SW480 (cell line): ENCODE measurements around the gene SPTBN1.

ENCODE experiments used
- DNase-seq: peaks from one replicate; pipeline ENCODE4 v3.0.0-alpha.2; 2016; ENCODE audit warnings: low spot score

SPTBN1 gene

DNA sequence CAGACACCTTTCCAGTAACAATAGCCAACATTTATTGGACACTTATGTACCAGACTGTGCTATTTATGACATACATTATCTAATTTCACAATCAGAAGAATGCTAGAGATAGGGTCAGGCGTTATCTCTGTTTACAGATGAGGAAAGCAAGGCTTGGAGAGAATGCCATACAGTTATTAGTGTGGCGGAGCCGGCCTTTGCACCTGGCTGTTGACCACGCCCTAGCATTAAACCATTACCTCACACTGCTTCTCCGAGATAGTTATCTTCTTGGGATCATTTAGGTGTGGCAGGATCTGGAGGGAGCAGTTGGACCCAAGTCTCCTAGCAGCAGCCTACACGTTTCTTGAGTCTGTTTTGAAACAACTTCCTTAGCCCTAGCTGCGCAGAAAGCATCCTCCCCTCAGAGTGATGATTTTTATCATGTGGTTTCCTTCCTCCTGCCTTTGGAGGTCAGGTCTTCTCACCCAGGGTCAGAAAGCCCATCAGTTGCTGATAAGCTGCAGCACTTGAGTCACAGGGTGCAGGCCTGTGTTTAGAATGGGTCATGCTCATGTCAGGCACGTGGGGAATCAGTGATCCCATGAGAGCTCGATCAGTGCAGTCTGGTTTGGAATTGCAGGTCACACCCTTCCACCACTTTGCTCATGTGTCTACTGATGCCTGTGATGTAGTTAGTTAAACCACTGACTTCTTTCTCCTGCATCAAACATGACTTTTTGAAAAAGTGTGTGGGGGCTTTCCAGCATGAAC lies 118.2 kb downstream of the SPTBN1 start:
- peak; percentile 76 for DNase-seq

DNA sequence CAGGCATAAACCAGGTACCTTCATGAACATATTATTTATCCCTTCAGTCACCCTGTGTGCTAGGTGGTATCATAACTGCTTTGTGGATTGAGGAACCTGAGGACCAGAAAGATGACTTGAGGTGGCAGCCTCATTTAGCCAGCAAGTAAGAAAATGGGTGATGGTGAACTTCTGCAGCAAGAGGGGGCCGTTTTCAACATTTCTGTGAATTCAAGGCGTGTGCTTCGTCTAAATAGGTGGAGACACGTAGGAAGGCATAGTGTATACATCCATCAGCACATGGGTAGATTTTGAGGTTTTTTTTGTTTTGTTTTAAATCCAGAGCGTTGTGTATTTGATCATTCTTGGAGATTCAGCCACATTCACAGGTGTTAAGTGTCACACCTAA lies 118.7 kb downstream of the SPTBN1 start:
- DNase-seq, result no peak

GRCh38 chr2:54575379-54575888 lies 119.3 kb downstream of the SPTBN1 start:
- DNase-seq, result no peak

DNA sequence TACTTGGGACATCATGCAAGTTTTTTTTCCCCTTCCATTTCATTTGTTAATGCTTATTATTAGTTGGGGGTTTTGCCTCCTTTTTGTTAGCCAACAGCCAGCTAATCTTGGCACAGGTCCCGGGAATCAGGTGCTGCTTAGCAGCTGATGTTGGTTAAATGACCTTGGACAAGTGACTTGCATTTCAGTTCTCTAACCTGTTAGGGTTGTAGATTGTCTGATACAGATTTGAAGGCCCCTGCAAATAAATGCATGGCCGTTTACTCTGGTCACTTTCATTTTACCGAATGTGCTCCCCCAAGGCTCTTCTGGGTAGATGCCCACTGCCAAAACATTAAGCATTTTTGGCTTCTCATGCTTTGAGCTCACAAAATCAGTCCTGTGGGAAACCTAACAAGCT lies 120.9 kb downstream of the SPTBN1 start:
- DNase-seq, result no peak

- no peak for DNase-seq
Measured at GRCh38 chr2:54577944-54578647, 122.0 kb downstream of the SPTBN1 start.

DNA sequence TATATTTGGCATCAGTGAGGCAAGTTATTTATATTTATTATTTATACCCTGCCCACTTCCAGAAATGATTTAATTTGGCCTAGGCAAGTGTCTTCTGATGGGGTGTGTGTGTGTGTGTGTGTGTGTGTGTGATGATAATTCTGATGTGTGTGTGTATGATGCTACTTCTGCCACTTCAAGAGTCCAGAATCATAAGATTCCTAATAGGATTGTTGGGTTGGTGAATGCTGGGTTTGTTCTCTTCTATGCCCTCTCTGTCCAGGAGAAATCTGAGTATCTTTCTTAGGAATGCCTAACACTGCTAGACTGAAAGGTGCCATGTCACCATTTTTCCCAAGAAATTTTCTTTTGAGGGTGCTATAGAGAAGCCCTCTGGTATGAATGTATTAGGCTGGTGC lies 122.5 kb downstream of the SPTBN1 start:
- DNase-seq, result no peak

DNA sequence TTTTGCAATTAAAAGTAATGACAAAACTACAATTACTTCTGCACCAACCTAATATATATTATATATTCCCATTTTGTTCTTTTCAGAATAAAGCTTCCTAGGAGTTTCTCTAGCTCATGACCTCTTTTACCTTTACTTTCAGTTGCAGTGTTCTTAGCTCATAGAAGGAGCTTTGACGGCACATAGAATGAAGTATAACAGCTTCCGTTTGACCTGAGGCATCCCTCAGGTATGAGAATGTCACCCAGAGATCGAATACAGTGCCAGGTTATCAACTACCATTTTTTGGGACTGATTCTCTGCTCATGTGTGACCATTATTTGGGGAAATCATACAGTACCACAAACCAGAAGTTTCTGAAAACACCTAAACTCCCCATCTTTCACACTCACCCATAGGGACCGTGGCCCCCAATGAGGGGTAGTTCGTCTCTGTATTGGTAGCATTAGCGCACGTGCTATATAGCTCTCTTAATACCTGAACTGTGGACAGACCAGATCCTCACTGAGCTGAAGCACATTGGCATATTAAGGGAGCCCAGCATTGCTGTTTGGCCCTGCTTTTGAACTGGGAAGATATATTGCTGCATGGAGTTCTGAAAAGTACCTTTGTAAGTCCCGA lies 123.0 kb downstream of the SPTBN1 start:
- no peak for DNase-seq

DNA sequence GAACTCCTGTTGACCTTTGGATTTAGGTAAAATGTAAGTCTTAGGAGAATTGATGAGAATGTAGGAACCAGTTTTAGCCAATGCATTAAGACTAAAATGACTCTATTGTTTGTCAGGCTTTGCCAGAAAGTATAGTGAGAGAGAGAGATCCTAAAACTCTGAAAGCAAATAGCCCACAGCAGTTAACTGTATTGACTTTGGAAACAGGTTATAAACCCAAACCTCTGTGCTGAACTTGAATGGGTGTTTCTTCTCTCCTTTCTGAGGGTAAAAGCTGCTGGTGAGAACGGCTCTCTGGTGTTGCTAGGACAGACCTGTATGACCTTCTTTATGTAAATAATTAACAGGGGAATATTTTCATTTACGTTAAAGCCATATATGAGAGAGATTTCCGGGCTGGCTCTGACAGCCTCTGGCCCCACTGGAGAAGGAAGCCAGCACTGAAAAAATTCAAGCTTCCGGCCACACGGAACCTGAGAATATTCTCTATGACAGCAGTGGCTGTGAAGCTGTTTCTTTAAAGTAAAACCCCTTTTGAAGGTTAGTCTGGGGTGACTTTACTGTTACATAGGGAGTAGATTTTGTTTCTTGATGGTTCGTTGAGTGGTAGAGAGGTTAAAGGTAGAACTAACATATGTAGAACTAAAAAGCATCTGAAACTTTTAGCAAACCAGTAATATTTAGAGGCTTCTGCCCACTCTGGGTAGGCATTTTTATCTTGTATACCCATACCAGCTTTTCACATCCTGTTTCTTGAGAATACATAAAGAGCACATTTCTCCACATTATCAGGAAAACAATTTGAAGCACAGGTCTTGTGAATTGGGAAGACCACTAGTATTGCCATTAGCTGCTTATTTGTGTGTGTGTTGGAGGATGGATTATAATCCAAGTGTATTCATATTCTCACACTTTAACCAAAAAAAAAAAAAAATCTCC lies 123.8 kb downstream of the SPTBN1 start:
- DNase-seq, result peak; percentile 70

DNA sequence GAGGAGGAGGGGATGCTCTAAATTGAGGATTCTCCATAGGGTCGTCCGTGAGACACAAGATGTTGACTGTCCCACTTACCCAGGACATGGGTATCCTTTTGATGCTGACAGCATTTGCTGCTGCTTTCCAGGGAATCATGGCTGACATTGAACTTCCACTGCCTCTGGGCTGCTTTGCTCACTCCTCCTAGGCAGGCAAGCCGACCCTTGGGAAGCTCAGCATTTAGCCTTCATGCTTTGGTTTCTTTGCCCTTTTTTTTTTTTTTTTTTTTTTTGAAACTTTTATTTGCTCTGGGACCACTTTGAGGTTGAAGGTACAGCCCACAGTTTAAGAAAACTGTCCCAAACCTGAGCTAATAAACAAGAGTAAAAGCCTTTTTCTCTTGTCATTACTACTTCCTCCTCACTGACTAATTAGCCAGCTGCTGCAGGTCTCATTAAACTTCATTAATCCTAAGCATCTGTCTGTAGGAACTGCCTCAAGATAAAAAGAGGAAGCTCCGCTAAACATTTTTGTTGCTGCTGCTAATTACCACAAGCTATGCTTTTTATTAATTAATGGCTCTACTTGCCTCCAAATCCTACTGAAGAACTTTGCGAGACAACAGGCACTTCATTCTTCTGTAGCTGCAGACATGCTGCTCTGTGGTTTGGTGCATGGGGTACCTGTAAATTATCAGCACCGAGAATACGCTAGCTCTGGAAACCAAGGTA lies 125.4 kb downstream of the SPTBN1 start:
- DNase-seq, result no peak

DNA sequence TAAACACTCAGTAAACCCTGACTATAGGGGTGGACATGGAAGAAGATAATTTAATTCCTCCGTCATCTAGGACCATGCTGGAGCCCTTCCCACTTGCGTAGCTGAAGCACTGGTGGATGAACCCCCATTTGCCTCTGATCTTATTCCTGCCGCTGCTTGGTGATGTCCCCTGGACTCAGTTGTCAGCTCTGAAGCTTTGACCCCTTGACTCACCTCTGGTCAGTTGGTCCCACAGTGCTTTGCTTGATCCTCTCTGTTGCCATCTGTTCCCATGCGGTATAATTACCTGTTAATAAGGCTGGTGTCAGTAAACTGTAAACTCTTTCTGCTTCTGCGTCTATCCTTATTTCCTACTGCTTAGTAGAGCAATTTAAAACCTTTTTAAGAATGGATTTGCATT lies 126.9 kb downstream of the SPTBN1 start:
- DNase-seq, result no peak

- no peak for DNase-seq
Measured at GRCh38 chr2:54584598-54584997, 128.5 kb downstream of the SPTBN1 start.

GRCh38 chr2:54585136-54585733 lies 129.1 kb downstream of the SPTBN1 start:
- DNase-seq, result no peak

- DNase-seq, result no peak
Measured at GRCh38 chr2:54586062-54586461, 129.9 kb downstream of the SPTBN1 start.

DNA sequence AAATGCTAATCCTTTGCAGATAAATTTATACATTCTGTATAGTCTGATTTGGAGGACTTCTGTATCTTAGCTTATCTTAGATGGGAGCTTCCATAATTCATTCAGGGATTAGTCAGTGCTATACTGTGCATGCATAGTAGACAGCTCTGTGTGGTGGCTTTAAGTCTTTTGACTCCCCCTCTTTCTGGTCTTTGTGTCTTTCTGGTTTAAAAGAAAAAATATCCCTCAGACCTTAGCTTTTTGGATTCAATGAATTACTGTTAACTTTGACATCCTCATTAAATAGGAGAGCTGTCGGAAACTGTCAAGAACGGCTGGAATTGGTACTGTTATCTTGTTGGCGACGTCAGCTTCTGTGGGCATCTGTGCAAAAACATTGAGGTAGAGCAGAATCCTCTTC lies 130.4 kb downstream of the SPTBN1 start:
- DNase-seq, result no peak

GRCh38 chr2:54587171-54588016 lies 131.3 kb downstream of the SPTBN1 start:
- DNase-seq, result no peak

DNA sequence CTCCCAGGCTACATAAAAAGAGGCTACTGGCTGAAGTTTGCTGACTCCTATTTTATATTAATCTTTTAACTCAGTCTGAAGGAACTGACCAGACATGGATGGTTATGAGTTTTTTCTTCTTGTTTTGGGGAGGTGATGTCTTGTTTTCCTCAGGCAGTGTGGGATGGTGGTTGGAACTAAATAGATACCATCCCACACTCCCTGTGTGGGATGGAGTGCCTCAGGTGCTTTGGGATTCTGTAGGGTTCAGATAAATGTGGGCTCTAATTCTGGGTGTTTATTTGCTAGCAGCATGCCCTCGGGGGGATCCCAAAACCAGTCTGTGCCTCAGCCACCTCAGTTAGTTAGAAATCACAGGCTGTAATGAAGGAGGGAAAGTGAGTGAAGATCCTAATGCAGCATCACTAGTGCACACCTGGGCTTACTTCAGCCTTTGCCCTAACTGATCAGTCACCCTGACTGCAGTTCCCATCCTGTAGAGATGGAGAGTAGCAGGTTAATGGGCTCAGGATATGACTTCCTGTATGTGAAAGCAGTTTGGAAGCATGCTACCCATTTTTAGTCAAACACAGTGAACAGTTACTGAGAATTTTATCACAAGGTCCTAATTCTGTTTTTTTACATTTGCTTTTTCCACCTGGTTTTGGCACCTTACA lies 132.2 kb downstream of the SPTBN1 start:
- no peak for DNase-seq

DNA sequence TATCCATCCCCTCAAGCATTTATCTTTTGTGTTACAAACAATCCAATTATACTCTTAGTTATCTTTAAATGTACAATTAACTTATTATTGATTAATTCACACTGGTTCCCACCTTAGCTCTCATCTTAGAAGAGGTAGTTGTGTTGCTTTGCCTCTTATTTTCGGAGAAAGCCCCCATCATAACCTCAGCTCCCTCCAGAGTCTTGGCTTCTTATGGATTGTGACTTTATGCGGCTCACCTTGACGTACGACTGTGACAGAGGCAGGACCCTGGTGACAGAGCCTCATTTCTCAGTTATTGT lies 132.9 kb downstream of the SPTBN1 start:
- no peak for DNase-seq

DNA sequence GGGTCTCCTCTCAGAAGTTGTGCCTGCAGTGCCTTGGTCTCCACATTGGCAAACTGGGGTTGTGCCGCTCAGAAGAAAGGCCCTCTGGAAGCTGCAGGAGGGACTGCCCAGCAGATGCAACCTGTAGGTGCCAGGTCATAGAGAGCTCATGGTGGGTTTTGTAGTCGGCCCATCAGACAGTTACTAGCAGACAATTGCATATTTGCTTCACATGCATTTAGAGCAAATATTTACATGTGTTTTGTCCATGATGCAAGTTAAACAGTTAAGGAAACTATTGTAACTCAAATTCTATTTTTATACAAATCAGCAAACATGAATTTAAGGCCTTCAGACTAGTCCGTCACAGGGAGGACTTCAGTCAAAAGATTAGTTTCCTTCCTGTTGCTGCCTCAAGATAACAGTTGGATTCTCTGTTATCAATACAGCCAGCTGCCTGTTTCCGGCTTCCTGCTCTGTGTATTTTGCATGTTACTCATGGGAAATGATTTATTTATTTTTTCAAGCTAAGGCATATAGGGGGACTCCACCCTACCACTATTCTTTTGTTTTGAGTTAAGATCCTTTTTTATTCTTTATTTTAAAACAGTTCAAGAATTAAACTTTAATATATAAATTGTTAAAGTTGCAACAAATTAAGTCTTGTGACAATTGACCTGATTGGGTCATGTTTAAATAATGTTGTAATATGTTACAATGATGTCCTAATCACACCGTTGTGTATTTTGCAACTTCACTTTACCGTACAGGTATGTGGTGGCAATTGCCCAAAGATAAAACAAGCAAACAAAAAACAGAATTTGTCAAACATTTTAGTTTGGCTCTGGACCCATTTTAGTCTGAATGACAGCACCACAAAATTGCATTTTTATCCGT lies 133.5 kb downstream of the SPTBN1 start:
- DNase-seq, result no peak
